ENCODE data around the gene SRP72. TPM values are rescaled to one million over a fixed set of nuclear protein-coding genes. Genes with fewer than 3 reads are reported as not detected.

SRP72 gene
- total and polyA plus RNA-seq, 2 of the 8 experiments (the other 6 are each of a cell fraction or from before 2014, with no cell fraction given) = 37.7 to 144 TPM

GRCh38 chr4:56450342-56450741 is 17.1 kb upstream of the SRP72 start:
- FAIRE-seq = no peak
- no peaks in the 10 kb centered on the region for H3K79me1 ChIP-seq (ENCODE audit: low read depth, low read length)
- H3K4me3 ChIP-seq (ENCODE audit: extremely low read depth in 1 of 4, insufficient read depth in 2 of 4, low read depth in 3 of 4, low read length in 4 of 4) = no peak overlapping the region
- H3K9me3 ChIP-seq (ENCODE audit: insufficient read depth in 2 of 2, low read depth in 1 of 2, low read length in 1 of 2) = no peaks in the 10 kb centered on the region
- H2BK12ac ChIP-seq (ENCODE audit: low read depth, low read length) = no peak overlapping the region
- no peak overlapping the region for H4K5ac ChIP-seq (ENCODE audit: insufficient read length, low read depth, low read length)
- H3K27me3 ChIP-seq (replicated peaks in 1 of 4; ENCODE audit: control insufficient read depth in 3 of 4, extremely low read depth in 1 of 4, insufficient read depth in 3 of 4, low read length in 3 of 4) = no peaks in the 10 kb centered on the region
- H2BK15ac ChIP-seq (ENCODE audit: low read length) = no peak overlapping the region
- no peak for DNase-seq (ENCODE audit: low read depth in 1 of 2, low spot score in 2 of 2)
- no peak overlapping the region for H3K18ac ChIP-seq (ENCODE audit: extremely low read depth, low read length)
- H2BK5ac ChIP-seq (ENCODE audit: low read depth, low read length) = no peak overlapping the region
- peaks cover 5% of the 10 kb centered on the region in 2 experiments for H4K20me1 ChIP-seq (replicated peaks in 1 of 2; ENCODE audit: control insufficient read depth in 1 of 2, insufficient read depth in 2 of 2, low read length in 2 of 2)
- no peak overlapping the region for H3K27ac ChIP-seq (ENCODE audit: low read depth, low read length)
- H2BK20ac ChIP-seq (ENCODE audit: low read length) = no peak overlapping the region
- peaks cover 0 to 31% of the 10 kb centered on the region in 2 experiments; a peak in 2 of 4 replicates for H3K79me2 ChIP-seq (ENCODE audit: control insufficient read depth in 1 of 2, insufficient read depth in 2 of 2, low read length in 2 of 2)
- no peak overlapping the region for H3K23ac ChIP-seq (ENCODE audit: insufficient read length)
- no peak overlapping the region for H2BK120ac ChIP-seq (replicated peaks; ENCODE audit: low read depth, low read length)
- no peak for TF ChIP-seq EZH2 (IDR thresholded peaks at IDR 0.05; ENCODE audit: low read depth, low read length, severe bottlenecking)
- no peak for TF ChIP-seq TAF1 (IDR thresholded peaks at IDR 0.05; ENCODE audit: low read depth, low read length)
- no peak for TF ChIP-seq JUND (IDR thresholded peaks at IDR 0.05; ENCODE audit: low read length)
- H3K4me1 ChIP-seq (replicated peaks in 1 of 4; ENCODE audit: control insufficient read depth in 3 of 4, insufficient read depth in 4 of 4, low read length in 3 of 4) = no peaks in the 10 kb centered on the region
- no peak overlapping the region for H3K9ac ChIP-seq (replicated peaks in 1 of 4; ENCODE audit: extremely low read depth in 1 of 4, low read depth in 3 of 4, low read length in 3 of 4)
- no peak overlapping the region for H3K56ac ChIP-seq (replicated peaks; ENCODE audit: insufficient read length, low read depth, low read length)
- no peak overlapping the region for H3K4ac ChIP-seq (replicated peaks; ENCODE audit: insufficient read length, low read depth, low read length)
- no peak overlapping the region for H4K91ac ChIP-seq (replicated peaks; ENCODE audit: insufficient read length, low read length)
- ChIA-PET CTCF (ENCODE audit: partially characterized antibody) (no interaction called here), POLR2A (ENCODE audit: partially characterized antibody) (interaction anchor here (1.0 to 3.1 kb wide), 4 partner anchors 11 to 19 kb away, joined by 3 to 11 read pairs (median 8); partner anchors contain the start of genes PAICS and PPAT)
- H3K4me2 ChIP-seq (ENCODE audit: insufficient read depth in 1 of 2, low read depth in 2 of 2, low read length in 2 of 2) = no peak overlapping the region
- H3K14ac ChIP-seq (ENCODE audit: insufficient read length) = no peak overlapping the region
- H3K23me2 ChIP-seq (ENCODE audit: low read depth, low read length) = no peaks in the 10 kb centered on the region; the same call in 1 of the 2 replicates
- no peak overlapping the region for H4K8ac ChIP-seq (ENCODE audit: extremely low read depth, insufficient read depth, low read length)
- 95% methylated on average over 1 of the region's 1 CpG; no CpG with 5 or more reads in 1 of the 2 experiments for WGBS, 2 experiments (ENCODE audit: extremely low coverage in 1 of 2, insufficient coverage in 1 of 2, insufficient read length in 1 of 2, insufficient replicate concordance in 2 of 2, low coverage in 1 of 2, low lambda C conversion rate in 2 of 2, missing lambda C conversion rate in 1 of 2)
- no peak overlapping the region for H2AFZ ChIP-seq (ENCODE audit: low read length)
- H3K36me3 ChIP-seq (ENCODE audit: control insufficient read depth in 2 of 4, insufficient read depth in 4 of 4, low read length in 3 of 4) = peaks cover 29 to 97% (median 71%) of the 10 kb centered on the region in 4 experiments
- H2AK5ac ChIP-seq (ENCODE audit: low read depth, low read length) = no peak overlapping the region
